Keratinocyte (primary cell): ENCODE data around the gene SLC12A8. TPM values are rescaled to one million over a fixed set of nuclear protein-coding genes. Genes with fewer than 3 reads are reported as not detected.

Experiments
- DNase-seq: peaks from one replicate; pipeline ENCODE4 v3.0.0-alpha.2; 2011; ENCODE audit warnings: low read depth, missing footprints, low spot score
- FAIRE-seq: peaks from 2 replicates; lab custom pipeline; 2011; peaks lifted over from hg19 to GRCh38; lab: Jason Lieb, UNC
- H2AFZ ChIP-seq: 2 replicates; pipeline ENCODE4 v1.6.0; 2012; ENCODE audit warnings: low read length, control low read depth, inconsistent platforms; ENCODE audit not compliant: control insufficient read depth
- H3K27ac ChIP-seq: 2 replicates; pipeline ENCODE4 v1.5.1; 2011; ENCODE audit warnings: low read length; ENCODE audit not compliant: control insufficient read depth, insufficient read depth
- H3K27me3 ChIP-seq: 3 replicates; pipeline ENCODE4 v1.6.0; 2011; ENCODE audit warnings: low read length; ENCODE audit not compliant: control insufficient read depth, insufficient read depth; ENCODE audit errors: extremely low read depth
- H3K36me3 ChIP-seq, 2 experiments: 2 replicates in 1 of 2; 3 replicates in 1 of 2; pipeline ENCODE4 v1.5.1; 2011; ENCODE audit warnings: low read length in 2 of 2, mild to moderate bottlenecking in 1 of 2; ENCODE audit not compliant: control insufficient read depth in 2 of 2, insufficient read depth in 2 of 2; ENCODE audit errors: extremely low read depth in 1 of 2
- H3K4me1 ChIP-seq: 3 replicates; pipeline ENCODE4 v1.5.1; 2011; ENCODE audit warnings: low read length; ENCODE audit not compliant: control insufficient read depth, insufficient read depth; ENCODE audit errors: extremely low read depth
- H3K4me2 ChIP-seq: 3 replicates; pipeline ENCODE4 v1.6.0; 2011; ENCODE audit warnings: low read depth, low read length; ENCODE audit not compliant: control insufficient read depth, insufficient read depth; ENCODE audit errors: extremely low read depth
- H3K4me3 ChIP-seq, 3 experiments: fragments of 200-600 bp in 1 of 3; sonication (generic) in 1 of 3; 2 replicates in 2 of 3; 3 replicates in 1 of 3; pipeline ENCODE4 v1.5.1; 2011 to 2016; ENCODE audit warnings: low read length in 3 of 3, mild to moderate bottlenecking in 3 of 3, control low read depth in 2 of 3, inconsistent platforms in 1 of 3, low read depth in 1 of 3, mixed read lengths in 1 of 3, mixed run types in 1 of 3, moderate library complexity in 1 of 3; ENCODE audit not compliant: control insufficient read depth in 2 of 3, insufficient read depth in 2 of 3; ENCODE audit errors: extremely low read depth in 1 of 3
- H3K79me2 ChIP-seq: 2 replicates; pipeline ENCODE4 v1.6.0; 2012; ENCODE audit warnings: low read length; ENCODE audit not compliant: control insufficient read depth, insufficient read depth
- H3K9ac ChIP-seq: 3 replicates; pipeline ENCODE4 v1.6.0; 2011; ENCODE audit warnings: low read length; ENCODE audit not compliant: control insufficient read depth, insufficient read depth; ENCODE audit errors: extremely low read depth
- H3K9me1 ChIP-seq: 3 replicates; pipeline ENCODE4 v1.6.0; 2011; ENCODE audit warnings: low read length; ENCODE audit not compliant: control insufficient read depth, insufficient read depth; ENCODE audit errors: extremely low read depth
- H3K9me3 ChIP-seq: 2 replicates; pipeline ENCODE4 v1.5.1; 2012; ENCODE audit warnings: low read depth, low read length; ENCODE audit not compliant: control insufficient read depth
- H4K20me1 ChIP-seq: 3 replicates; pipeline ENCODE4 v1.6.0; 2011; ENCODE audit warnings: low read length; ENCODE audit not compliant: control insufficient read depth, insufficient read depth; ENCODE audit errors: extremely low read depth
- CTCF ChIP-seq, 3 experiments: IDR thresholded peaks in 1 of 3; conservative IDR thresholded peaks in 1 of 3; optimal IDR thresholded peaks in 1 of 3; 2 replicates in 2 of 3; 3 replicates in 1 of 3; pipeline versions ENCODE3 to v1.5.1; 2011; ENCODE audit warnings: low read length in 3 of 3, mild to moderate bottlenecking in 3 of 3, moderate library complexity in 2 of 3, control low read depth in 1 of 3, inconsistent platforms in 1 of 3; ENCODE audit not compliant: insufficient read depth in 2 of 3; ENCODE audit errors: extremely low read depth in 1 of 3
- EZH2 ChIP-seq: IDR thresholded peaks from one replicate; pipeline ENCODE4 v1.6.1; 2012; ENCODE audit warnings: inconsistent platforms, mild to moderate bottlenecking, low read length, moderate library complexity
- dilution Hi-C: fragments of 300-500 bp; cut with MboI; formaldehyde crosslinking; loops from one replicate; pipeline ENCODE4 v1.7.0; 2020; ENCODE audit warnings: low sequenced_read_pairs; ENCODE audit not compliant: extremely low pct_ligation_motif_present
- polyA plus RNA-seq, 5 experiments: library from polyadenylated mRNA; depleted of rRNA in 3 of 5; stranded (reverse) in 3 of 5; stranded (forward) in 1 of 5; unstranded in 1 of 5; fragments of >200 nt; gene quantifications; 1 replicate in 1 of 5; 2 replicates in 3 of 5; 3 replicates in 1 of 5; pipeline versions ENCODE4 v1.2.1 to v1.2.3, GENCODE V29; 2011 to 2012; ENCODE audit warnings: missing spikeins in 2 of 5, low read depth in 1 of 5, low replicate concordance in 1 of 5

Gene SLC12A8
- polyA plus RNA-seq, 1 donor (not counting 4 experiments of a cell fraction or from before 2014, with no cell fraction given), result 6.9 TPM

GRCh38 chr3:125143982-125144652 is 68.4 kb downstream of the SLC12A8 start:
- peaks cover 14% of the 10 kb centered on the region for H3K4me1 ChIP-seq
- no peaks in the 10 kb centered on the region for H3K27me3 ChIP-seq
- H3K4me3 ChIP-seq, result no peak overlapping the region
- FAIRE-seq (no peak), DNase-seq (no peak)
- H3K4me2 ChIP-seq, result no peak overlapping the region
- H4K20me1 ChIP-seq, result no peaks in the 10 kb centered on the region
- H3K36me3 ChIP-seq, result no peaks in the 10 kb centered on the region
- no peaks in the 10 kb centered on the region for H3K79me2 ChIP-seq
- H3K9me1 ChIP-seq, result no peaks in the 10 kb centered on the region
- H3K27ac ChIP-seq, result no peak overlapping the region
- H2AFZ ChIP-seq, result no peak overlapping the region
- H3K9me3 ChIP-seq, result no peaks in the 10 kb centered on the region
- dilution Hi-C loops, result no loop called here
- TF ChIP-seq EZH2 (no peak), CTCF (optimal IDR thresholded peaks at IDR 0.05 in 1 of 3, IDR thresholded peaks at IDR 0.05 in 1 of 3, conservative IDR thresholded peaks at IDR 0.05 in 1 of 3; ENCODE audit: extremely low read depth in 1 of 3, insufficient read depth in 2 of 3, low read length in 3 of 3) (no peak)
- H3K9ac ChIP-seq, result no peak overlapping the region

- no peak overlapping the region for H3K4me3 ChIP-seq
- no peaks in the 10 kb centered on the region for H3K79me2 ChIP-seq
- TF ChIP-seq CTCF (optimal IDR thresholded peaks at IDR 0.05 in 1 of 3, IDR thresholded peaks at IDR 0.05 in 1 of 3, conservative IDR thresholded peaks at IDR 0.05 in 1 of 3; ENCODE audit: extremely low read depth in 1 of 3, insufficient read depth in 2 of 3, low read length in 3 of 3) (no peak), EZH2 (no peak)
- DNase-seq, result no peak
- H2AFZ ChIP-seq, result no peak overlapping the region
- H3K4me1 ChIP-seq, result peaks cover 10% of the 10 kb centered on the region
- no peak overlapping the region for H3K27ac ChIP-seq
- H3K27me3 ChIP-seq, result no peaks in the 10 kb centered on the region
- no peaks in the 10 kb centered on the region for H3K9me3 ChIP-seq
- FAIRE-seq, result no peak
- H3K4me2 ChIP-seq, result no peak overlapping the region
- no peaks in the 10 kb centered on the region for H3K36me3 ChIP-seq
- no peaks in the 10 kb centered on the region for H4K20me1 ChIP-seq
- dilution Hi-C loops, result no loop called here
- no peak overlapping the region for H3K9ac ChIP-seq
- H3K9me1 ChIP-seq, result no peaks in the 10 kb centered on the region
Observed at GRCh38 chr3:125143538-125143937, 69.0 kb downstream of the SLC12A8 start.
